Measurements from ENCODE around the gene PROX2. TPM values are rescaled to one million over a fixed set of nuclear protein-coding genes. Genes with fewer than 3 reads are reported as not detected.

Gene PROX2
- total RNA-seq, 1 donor from 2014 or later = not detected

DNA sequence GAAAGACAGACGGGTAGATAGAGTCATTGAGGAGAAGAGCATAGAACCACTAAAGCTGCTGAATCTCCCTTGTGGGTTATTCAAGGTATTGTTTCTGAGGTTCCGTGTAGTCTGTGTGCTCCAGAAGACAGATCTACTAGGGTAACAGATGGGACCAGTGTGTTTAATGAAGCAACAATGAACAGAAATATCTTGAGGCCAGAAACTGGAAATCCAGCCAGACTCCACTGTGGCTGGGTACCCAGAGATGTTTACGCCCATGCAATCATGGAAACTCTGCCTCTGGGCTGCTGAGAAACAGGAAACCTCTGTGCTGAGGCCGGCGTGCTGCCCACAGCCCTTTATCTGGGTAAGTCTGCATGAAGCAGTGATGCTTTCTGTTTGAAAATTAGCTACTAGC, 8.3 kb downstream of the PROX2 start:
- Histone ChIP-seq H3K4me1 (no peaks in the 10 kb centered on the region), H3K36me3 (no peaks in the 10 kb centered on the region), H3K27ac (no peak overlapping the region), H3K27me3 (no peaks in the 10 kb centered on the region), H3K9me3 (no peaks in the 10 kb centered on the region), H3K4me3 (no peak overlapping the region)
- intact Hi-C loops (cut with DNase I) = no loop called here
- TF ChIP-seq POLR2AphosphoS5 (IDR thresholded peaks at IDR 0.05; ENCODE audit: insufficient read depth in 1 of 2, low read depth in 1 of 2) = no peak
- no peak for TF ChIP-seq POLR2A (IDR thresholded peaks at IDR 0.05)
- TF ChIP-seq, protein P1, sequence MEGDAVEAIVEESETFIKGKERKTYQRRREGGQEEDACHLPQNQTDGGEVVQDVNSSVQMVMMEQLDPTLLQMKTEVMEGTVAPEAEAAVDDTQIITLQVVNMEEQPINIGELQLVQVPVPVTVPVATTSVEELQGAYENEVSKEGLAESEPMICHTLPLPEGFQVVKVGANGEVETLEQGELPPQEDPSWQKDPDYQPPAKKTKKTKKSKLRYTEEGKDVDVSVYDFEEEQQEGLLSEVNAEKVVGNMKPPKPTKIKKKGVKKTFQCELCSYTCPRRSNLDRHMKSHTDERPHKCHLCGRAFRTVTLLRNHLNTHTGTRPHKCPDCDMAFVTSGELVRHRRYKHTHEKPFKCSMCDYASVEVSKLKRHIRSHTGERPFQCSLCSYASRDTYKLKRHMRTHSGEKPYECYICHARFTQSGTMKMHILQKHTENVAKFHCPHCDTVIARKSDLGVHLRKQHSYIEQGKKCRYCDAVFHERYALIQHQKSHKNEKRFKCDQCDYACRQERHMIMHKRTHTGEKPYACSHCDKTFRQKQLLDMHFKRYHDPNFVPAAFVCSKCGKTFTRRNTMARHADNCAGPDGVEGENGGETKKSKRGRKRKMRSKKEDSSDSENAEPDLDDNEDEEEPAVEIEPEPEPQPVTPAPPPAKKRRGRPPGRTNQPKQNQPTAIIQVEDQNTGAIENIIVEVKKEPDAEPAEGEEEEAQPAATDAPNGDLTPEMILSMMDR (IDR thresholded peaks at IDR 0.05) = no peak
- DNase-seq (ENCODE audit: extremely low spot score in 2 of 2) = peak in 1 of 2 donors; percentile 40

DNA sequence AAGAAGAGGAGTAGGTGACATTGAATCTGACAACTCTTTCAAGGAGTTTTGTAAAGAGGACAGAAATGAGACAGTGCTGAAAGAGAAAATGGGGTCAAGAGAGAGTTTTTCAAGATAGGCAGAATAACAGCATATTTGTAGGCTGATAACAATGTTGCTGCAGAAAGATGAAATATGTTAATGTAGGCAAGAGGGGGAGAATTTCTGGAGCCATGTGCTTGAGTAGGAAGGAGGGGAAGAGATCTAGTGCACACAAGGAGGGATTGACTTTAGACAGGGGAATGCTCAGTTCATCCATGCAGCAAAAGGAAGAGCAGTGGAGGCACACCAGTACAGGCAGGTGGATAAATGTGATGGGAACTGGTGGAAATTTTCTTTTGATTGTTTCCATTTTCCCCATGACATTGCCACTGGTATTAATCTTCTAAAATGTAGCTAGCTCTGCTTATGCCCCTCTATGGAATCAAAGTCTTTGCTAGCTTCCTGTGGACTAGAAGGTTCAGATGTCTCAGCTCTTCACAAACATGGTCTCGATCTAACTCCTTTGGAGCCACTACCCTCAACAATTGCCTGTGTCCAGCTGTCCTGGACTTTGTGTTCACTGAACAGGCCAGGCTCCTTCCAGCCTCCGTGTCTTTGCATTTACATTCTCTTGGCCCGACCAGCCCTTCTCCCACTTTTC, 9.1 kb downstream of the PROX2 start:
- H3K36me3 ChIP-seq = no peaks in the 10 kb centered on the region
- H3K27me3 ChIP-seq = no peaks in the 10 kb centered on the region
- DNase-seq (ENCODE audit: extremely low spot score in 2 of 2) = peak in 1 of 2 donors; percentile 16
- no peak for TF ChIP-seq POLR2AphosphoS5 (IDR thresholded peaks at IDR 0.05; ENCODE audit: insufficient read depth in 1 of 2, low read depth in 1 of 2)
- TF ChIP-seq, protein P1 (IDR thresholded peaks at IDR 0.05) = no peak
- intact Hi-C loops (cut with DNase I) = no loop called here
- no peak overlapping the region for H3K27ac ChIP-seq
- no peaks in the 10 kb centered on the region for H3K9me3 ChIP-seq
- H3K4me3 ChIP-seq = no peak overlapping the region
- H3K4me1 ChIP-seq = no peaks in the 10 kb centered on the region

DNA sequence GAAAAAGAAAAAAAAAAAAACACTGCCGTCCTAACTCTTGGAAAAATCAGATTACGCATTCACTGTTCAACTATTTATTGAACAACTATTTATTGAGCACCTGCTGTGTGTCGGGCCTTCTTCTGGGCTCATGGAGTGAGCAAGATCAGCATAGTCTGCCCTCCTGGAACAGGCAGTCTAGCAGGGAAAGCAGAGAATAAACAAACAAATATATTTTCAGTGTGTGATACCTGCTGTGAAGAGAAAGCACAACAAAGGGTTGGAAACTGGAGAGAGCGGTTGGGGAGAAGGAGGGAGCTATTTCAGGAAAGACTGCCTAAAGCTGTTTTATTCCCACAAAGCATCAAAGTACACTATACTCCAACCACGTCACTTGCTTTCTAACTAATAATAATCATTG, 10.8 kb downstream of the PROX2 start:
- DNase-seq (ENCODE audit: extremely low spot score in 2 of 2) = no peak
- TF ChIP-seq, protein P1 (IDR thresholded peaks at IDR 0.05) = no peak
- TF ChIP-seq POLR2A (IDR thresholded peaks at IDR 0.05) (no peak), POLR2AphosphoS5 (IDR thresholded peaks at IDR 0.05; ENCODE audit: insufficient read depth in 1 of 2, low read depth in 1 of 2) (no peak)
- H3K4me1 ChIP-seq = no peaks in the 10 kb centered on the region
- H3K27me3 ChIP-seq = no peaks in the 10 kb centered on the region
- no peaks in the 10 kb centered on the region for H3K9me3 ChIP-seq
- H3K36me3 ChIP-seq = no peaks in the 10 kb centered on the region
- intact Hi-C loops (cut with DNase I) = no loop called here
- no peak overlapping the region for H3K27ac ChIP-seq
- H3K4me3 ChIP-seq = no peak overlapping the region

DNA sequence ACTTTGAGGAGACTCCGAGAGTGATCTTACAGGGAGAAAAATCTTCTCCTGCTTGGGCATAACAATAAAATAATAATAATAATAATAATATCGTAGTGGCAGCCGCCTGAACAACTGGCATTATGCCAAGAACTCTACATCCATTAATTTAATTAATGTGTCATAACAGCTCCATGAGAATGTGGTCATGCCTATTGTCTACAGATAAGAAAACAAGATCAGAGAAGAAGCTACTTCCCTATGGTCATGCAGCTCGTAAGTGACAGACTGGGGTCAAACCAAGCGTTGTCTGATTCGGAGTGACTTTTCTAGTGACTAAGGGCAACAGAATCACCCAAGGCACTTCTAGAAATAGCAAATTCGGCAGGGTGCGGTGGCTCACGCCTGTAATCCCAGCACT, 11.7 kb downstream of the PROX2 start:
- no peaks in the 10 kb centered on the region for H3K36me3 ChIP-seq
- H3K27ac ChIP-seq = no peak overlapping the region
- no peak overlapping the region for H3K4me3 ChIP-seq
- TF ChIP-seq, protein P1 (IDR thresholded peaks at IDR 0.05) = no peak
- TF ChIP-seq POLR2AphosphoS5 (IDR thresholded peaks at IDR 0.05; ENCODE audit: insufficient read depth in 1 of 2, low read depth in 1 of 2) (no peak), POLR2A (IDR thresholded peaks at IDR 0.05) (no peak)
- H3K27me3 ChIP-seq = no peaks in the 10 kb centered on the region
- no peaks in the 10 kb centered on the region for H3K4me1 ChIP-seq
- intact Hi-C loops (cut with DNase I) = loop anchor here (5.0 kb wide), 1 partner anchor 43 kb away; no protein-coding TSS in a partner anchor
- no peaks in the 10 kb centered on the region for H3K9me3 ChIP-seq
- no peak for DNase-seq (ENCODE audit: extremely low spot score in 2 of 2)

DNA sequence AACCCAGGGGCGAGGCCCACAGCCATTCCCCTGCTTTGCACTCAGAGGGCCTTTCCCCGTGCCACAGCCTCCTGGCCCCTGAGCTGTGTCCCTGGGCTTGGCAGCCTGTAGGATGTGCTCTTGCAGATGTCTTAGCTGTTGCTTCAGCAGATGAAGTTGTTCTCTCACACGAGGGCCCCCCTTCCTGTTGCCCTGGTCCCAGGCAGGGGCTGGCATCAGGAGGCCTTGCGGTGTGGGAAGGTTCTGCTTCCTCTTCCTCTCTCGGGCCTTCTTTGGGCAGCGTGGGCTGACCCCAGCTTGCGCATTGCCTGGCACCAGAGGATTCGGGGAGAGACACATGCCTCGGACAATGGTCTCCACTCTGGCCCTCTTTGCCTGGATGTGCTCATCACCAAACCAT, 12.7 kb downstream of the PROX2 start:
- no peaks in the 10 kb centered on the region for H3K36me3 ChIP-seq
- H3K9me3 ChIP-seq = no peaks in the 10 kb centered on the region
- H3K4me3 ChIP-seq = no peak overlapping the region
- H3K27me3 ChIP-seq = no peaks in the 10 kb centered on the region
- intact Hi-C loops (cut with DNase I) = loop anchor here (5.0 kb wide), 1 partner anchor 44 kb away; no protein-coding TSS in a partner anchor
- no peaks in the 10 kb centered on the region for H3K4me1 ChIP-seq
- no peak for DNase-seq (ENCODE audit: extremely low spot score in 2 of 2)
- H3K27ac ChIP-seq = no peak overlapping the region
- TF ChIP-seq POLR2A (IDR thresholded peaks at IDR 0.05) (no peak), POLR2AphosphoS5 (IDR thresholded peaks at IDR 0.05; ENCODE audit: insufficient read depth in 1 of 2, low read depth in 1 of 2) (no peak)
- TF ChIP-seq, protein P1 (IDR thresholded peaks at IDR 0.05) = no peak
